GDM1 (cell line): ENCODE results near the gene GGACT.

ENCODE experiments used
- DNase-seq: peaks from one replicate; lab custom pipeline; 2025; lab: John Stamatoyannopoulos, UW

The GGACT gene

GRCh38 chr13:100547791-100548201, 40.8 kb downstream of the GGACT start:
- no peak for DNase-seq

GRCh38 chr13:100546713-100547405, 41.7 kb downstream of the GGACT start:
- DNase-seq = no peak

GRCh38 chr13:100545684-100546061, 42.9 kb downstream of the GGACT start:
- no peak for DNase-seq

GRCh38 chr13:100544866-100545683, 43.5 kb downstream of the GGACT start:
- DNase-seq = no peak

- no peak for DNase-seq
Observed at GRCh38 chr13:100543872-100544602, 44.6 kb downstream of the GGACT start.

GRCh38 chr13:100542826-100543156, 45.8 kb downstream of the GGACT start:
- no peak for DNase-seq

GRCh38 chr13:100541897-100542825, 46.4 kb downstream of the GGACT start:
- no peak for DNase-seq

GRCh38 chr13:100540621-100541020, 48.0 kb downstream of the GGACT start:
- no peak for DNase-seq

- DNase-seq = no peak
Observed at GRCh38 chr13:100537951-100538462, 50.6 kb downstream of the GGACT start.

GRCh38 chr13:100537486-100537885, 51.1 kb downstream of the GGACT start:
- DNase-seq = no peak

- DNase-seq = no peak
Observed at GRCh38 chr13:100536643-100537180, 51.9 kb downstream of the GGACT start.

- DNase-seq = no peak
Observed at GRCh38 chr13:100535426-100536135, 53.0 kb downstream of the GGACT start.

GRCh38 chr13:100534911-100535310, 53.7 kb downstream of the GGACT start:
- DNase-seq = no peak

GRCh38 chr13:100534147-100534843, 54.3 kb downstream of the GGACT start:
- DNase-seq = no peak

- DNase-seq = no peak
Observed at GRCh38 chr13:100533588-100534041, 55.0 kb downstream of the GGACT start.

- DNase-seq = no peak
Observed at GRCh38 chr13:100532836-100533435, 55.7 kb downstream of the GGACT start.

- DNase-seq = no peak
Observed at GRCh38 chr13:100532090-100532766, 56.4 kb downstream of the GGACT start.

- DNase-seq = no peak
Observed at GRCh38 chr13:100530671-100531213, 57.8 kb downstream of the GGACT start.
